HepG2 (cell line): ENCODE data around the gene IER5L. TPM values are rescaled to one million over a fixed set of nuclear protein-coding genes. Genes with fewer than 3 reads are reported as not detected.

ENCODE experiments used
- HDAC2 ChIP-seq: sonication (generic); formaldehyde crosslinking; IDR thresholded peaks from 2 replicates; pipeline ENCODE4 v1.4.0; 2020; ENCODE audit warnings: missing genetic modification reagents
- HDAC6 ChIP-seq: fragments of 200-600 bp; sonication (generic); IDR thresholded peaks from 2 replicates; pipeline ENCODE4 v1.7.0; 2017; ENCODE audit warnings: mild to moderate bottlenecking, antibody characterized with exemption, low read length, low read depth
- MXD4 ChIP-seq: IDR thresholded peaks from 2 replicates; pipeline ENCODE4 v1.6.1; 2016; ENCODE audit warnings: mild to moderate bottlenecking, missing biosample characterization, missing genetic modification reagents
- NCOR1 ChIP-seq: fragments of 200-600 bp; sonication (generic); IDR thresholded peaks from 2 replicates; pipeline ENCODE4 v1.7.0; 2017; ENCODE audit warnings: antibody characterized with exemption, low read length, borderline replicate concordance
- SMARCC2 ChIP-seq: fragments of 450-650 bp; IDR thresholded peaks from 2 replicates; pipeline ENCODE4 v1.6.1; 2017; ENCODE audit warnings: antibody characterized with exemption, mild to moderate bottlenecking
- ZNF530 ChIP-seq: sonication (generic); formaldehyde crosslinking; IDR thresholded peaks from 2 replicates; pipeline ENCODE4 v1.5.0; 2020; ENCODE audit warnings: low read depth, mild to moderate bottlenecking, missing genetic modification reagents
- ZNF713 ChIP-seq: sonication (generic); formaldehyde crosslinking; IDR thresholded peaks from 2 replicates; pipeline ENCODE4 v1.4.0; 2020; ENCODE audit warnings: mild to moderate bottlenecking, missing genetic modification reagents
- ZNF776 ChIP-seq: sonication (generic); formaldehyde crosslinking; IDR thresholded peaks from 2 replicates; pipeline ENCODE4 v1.4.0; 2020; ENCODE audit warnings: mild to moderate bottlenecking, missing genetic modification reagents
- ZNF788 ChIP-seq: sonication (generic); formaldehyde crosslinking; IDR thresholded peaks from 2 replicates; pipeline ENCODE4 v1.5.0; 2020; ENCODE audit warnings: mild to moderate bottlenecking, missing genetic modification reagents, borderline replicate concordance
- ZNF816 ChIP-seq: sonication (generic); formaldehyde crosslinking; IDR thresholded peaks from 2 replicates; pipeline ENCODE4 v1.8.0; 2022; ENCODE audit warnings: missing genetic modification reagents, mild to moderate bottlenecking, borderline replicate concordance
- polyA plus RNA-seq, 8 experiments: library from polyadenylated mRNA; depleted of rRNA in 3 of 8; stranded (reverse) in 7 of 8; unstranded in 1 of 8; fragments of >200 nt; fragmentation: Illumina TruSeq in 4 of 8; extraction: Trizol in 4 of 8; gene quantifications; 2 replicates each; pipeline versions ENCODE4 v1.2.1 to v1.2.3, GENCODE V29; 2011 to 2016; ENCODE audit warnings: low read depth in 4 of 8, missing spikeins in 1 of 8, mixed read lengths in 1 of 8; ENCODE audit not compliant: insufficient read depth in 1 of 8
- total RNA-seq, 5 experiments: library from RNA; depleted of rRNA; stranded (reverse); fragments of >200 nt; fragmentation: Illumina TruSeq; extraction: Trizol; gene quantifications; 2 replicates each; pipeline ENCODE4 v1.2.3, GENCODE V29; 2016; ENCODE audit warnings: low read depth in 1 of 5
- TF ChIP-seq, protein P1 (sequence below): sonication (generic); formaldehyde crosslinking; IDR thresholded peaks from 2 replicates; pipeline ENCODE4 v1.5.0; 2020; ENCODE audit warnings: mild to moderate bottlenecking, missing genetic modification reagents, borderline replicate concordance
- TF ChIP-seq, protein P2 (sequence below): IDR thresholded peaks from 2 replicates; pipeline ENCODE4 v1.6.1; 2016; ENCODE audit warnings: low read depth, missing genetic modification reagents, missing compliant biosample characterization
- TF ChIP-seq, protein P3 (sequence below): sonication (generic); formaldehyde crosslinking; IDR thresholded peaks from 2 replicates; pipeline ENCODE4 v1.4.0; 2020; ENCODE audit warnings: mild to moderate bottlenecking, missing genetic modification reagents
- TF ChIP-seq, protein P4 (sequence below): sonication (generic); formaldehyde crosslinking; IDR thresholded peaks from 2 replicates; pipeline ENCODE4 v1.4.0; 2020; ENCODE audit warnings: missing genetic modification reagents; ENCODE audit errors: not compliant biosample characterization
- TF ChIP-seq, protein P5 (sequence below): sonication (generic); formaldehyde crosslinking; IDR thresholded peaks from 2 replicates; pipeline ENCODE4 v1.5.1; 2020; ENCODE audit warnings: missing genetic modification reagents, mild to moderate bottlenecking, borderline replicate concordance

The IER5L gene
- total and polyA plus RNA-seq, 2 of the 13 experiments (the other 11 are each of a cell fraction or from before 2014, with no cell fraction given): 1.8 to 3.3 TPM

DNA sequence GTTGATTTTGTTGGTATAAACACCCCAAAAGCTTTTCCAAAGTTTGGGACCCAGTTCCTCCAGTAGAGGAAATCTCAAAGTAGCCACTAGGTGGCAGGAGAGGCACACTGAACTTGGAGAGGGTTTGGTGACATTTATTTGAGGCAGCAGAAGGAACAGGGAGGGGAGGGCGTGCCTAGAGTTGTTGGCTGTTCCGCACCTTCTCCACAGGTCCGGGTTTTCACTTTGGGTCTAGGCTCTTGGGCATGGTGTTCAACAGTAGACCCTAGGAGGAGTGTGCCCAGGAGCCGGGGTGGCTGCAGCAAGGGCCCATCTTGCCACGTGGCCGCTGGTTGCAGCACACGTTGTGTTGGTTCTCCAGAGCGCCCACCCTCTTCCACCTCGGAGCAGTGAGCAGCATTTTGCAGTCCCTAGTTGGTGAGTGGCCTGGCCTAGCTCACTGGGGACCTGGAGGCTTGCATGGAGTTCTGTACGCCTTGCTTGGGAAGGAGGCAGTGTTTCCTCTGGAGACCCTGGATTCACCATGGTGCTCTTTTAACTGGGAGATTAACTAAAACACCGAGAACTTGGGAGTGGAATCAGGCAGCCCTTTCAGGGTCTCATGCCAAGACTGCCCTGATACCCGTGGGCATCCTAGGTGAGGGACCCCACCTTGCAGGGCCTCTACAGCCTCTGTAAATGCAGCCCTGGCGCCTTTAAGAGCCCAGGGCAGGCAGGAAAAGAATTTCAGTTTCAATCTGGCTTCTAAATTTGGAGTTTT, 38.6 kb downstream of the IER5L start (continued):
- TF ChIP-seq, protein P1, sequence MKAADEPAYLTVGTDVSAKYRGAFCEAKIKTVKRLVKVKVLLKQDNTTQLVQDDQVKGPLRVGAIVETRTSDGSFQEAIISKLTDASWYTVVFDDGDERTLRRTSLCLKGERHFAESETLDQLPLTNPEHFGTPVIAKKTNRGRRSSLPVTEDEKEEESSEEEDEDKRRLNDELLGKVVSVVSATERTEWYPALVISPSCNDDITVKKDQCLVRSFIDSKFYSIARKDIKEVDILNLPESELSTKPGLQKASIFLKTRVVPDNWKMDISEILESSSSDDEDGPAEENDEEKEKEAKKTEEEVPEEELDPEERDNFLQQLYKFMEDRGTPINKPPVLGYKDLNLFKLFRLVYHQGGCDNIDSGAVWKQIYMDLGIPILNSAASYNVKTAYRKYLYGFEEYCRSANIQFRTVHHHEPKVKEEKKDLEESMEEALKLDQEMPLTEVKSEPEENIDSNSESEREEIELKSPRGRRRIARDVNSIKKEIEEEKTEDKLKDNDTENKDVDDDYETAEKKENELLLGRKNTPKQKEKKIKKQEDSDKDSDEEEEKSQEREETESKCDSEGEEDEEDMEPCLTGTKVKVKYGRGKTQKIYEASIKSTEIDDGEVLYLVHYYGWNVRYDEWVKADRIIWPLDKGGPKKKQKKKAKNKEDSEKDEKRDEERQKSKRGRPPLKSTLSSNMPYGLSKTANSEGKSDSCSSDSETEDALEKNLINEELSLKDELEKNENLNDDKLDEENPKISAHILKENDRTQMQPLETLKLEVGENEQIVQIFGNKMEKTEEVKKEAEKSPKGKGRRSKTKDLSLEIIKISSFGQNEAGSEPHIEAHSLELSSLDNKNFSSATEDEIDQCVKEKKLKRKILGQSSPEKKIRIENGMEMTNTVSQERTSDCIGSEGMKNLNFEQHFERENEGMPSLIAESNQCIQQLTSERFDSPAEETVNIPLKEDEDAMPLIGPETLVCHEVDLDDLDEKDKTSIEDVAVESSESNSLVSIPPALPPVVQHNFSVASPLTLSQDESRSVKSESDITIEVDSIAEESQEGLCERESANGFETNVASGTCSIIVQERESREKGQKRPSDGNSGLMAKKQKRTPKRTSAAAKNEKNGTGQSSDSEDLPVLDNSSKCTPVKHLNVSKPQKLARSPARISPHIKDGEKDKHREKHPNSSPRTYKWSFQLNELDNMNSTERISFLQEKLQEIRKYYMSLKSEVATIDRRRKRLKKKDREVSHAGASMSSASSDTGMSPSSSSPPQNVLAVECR (CRISPR knock-in tag): no peak; the same call in 1 of the 2 replicates
- TF ChIP-seq ZNF776 (CRISPR knock-in tag) (peak; percentile 55; the same call in 1 of the 2 replicates), SMARCC2 (no peak), ZNF713 (CRISPR knock-in tag) (no peak), ZNF788 (no peak), HDAC2 (CRISPR knock-in tag) (peak; percentile 10; the same call in 1 of the 2 replicates), MXD4 (CRISPR knock-in tag) (peak; percentile 78), ZNF816 (CRISPR knock-in tag) (no peak), ZNF530 (CRISPR knock-in tag) (no peak), NCOR1 (no peak), HDAC6 (no peak)
- TF ChIP-seq, protein P2, sequence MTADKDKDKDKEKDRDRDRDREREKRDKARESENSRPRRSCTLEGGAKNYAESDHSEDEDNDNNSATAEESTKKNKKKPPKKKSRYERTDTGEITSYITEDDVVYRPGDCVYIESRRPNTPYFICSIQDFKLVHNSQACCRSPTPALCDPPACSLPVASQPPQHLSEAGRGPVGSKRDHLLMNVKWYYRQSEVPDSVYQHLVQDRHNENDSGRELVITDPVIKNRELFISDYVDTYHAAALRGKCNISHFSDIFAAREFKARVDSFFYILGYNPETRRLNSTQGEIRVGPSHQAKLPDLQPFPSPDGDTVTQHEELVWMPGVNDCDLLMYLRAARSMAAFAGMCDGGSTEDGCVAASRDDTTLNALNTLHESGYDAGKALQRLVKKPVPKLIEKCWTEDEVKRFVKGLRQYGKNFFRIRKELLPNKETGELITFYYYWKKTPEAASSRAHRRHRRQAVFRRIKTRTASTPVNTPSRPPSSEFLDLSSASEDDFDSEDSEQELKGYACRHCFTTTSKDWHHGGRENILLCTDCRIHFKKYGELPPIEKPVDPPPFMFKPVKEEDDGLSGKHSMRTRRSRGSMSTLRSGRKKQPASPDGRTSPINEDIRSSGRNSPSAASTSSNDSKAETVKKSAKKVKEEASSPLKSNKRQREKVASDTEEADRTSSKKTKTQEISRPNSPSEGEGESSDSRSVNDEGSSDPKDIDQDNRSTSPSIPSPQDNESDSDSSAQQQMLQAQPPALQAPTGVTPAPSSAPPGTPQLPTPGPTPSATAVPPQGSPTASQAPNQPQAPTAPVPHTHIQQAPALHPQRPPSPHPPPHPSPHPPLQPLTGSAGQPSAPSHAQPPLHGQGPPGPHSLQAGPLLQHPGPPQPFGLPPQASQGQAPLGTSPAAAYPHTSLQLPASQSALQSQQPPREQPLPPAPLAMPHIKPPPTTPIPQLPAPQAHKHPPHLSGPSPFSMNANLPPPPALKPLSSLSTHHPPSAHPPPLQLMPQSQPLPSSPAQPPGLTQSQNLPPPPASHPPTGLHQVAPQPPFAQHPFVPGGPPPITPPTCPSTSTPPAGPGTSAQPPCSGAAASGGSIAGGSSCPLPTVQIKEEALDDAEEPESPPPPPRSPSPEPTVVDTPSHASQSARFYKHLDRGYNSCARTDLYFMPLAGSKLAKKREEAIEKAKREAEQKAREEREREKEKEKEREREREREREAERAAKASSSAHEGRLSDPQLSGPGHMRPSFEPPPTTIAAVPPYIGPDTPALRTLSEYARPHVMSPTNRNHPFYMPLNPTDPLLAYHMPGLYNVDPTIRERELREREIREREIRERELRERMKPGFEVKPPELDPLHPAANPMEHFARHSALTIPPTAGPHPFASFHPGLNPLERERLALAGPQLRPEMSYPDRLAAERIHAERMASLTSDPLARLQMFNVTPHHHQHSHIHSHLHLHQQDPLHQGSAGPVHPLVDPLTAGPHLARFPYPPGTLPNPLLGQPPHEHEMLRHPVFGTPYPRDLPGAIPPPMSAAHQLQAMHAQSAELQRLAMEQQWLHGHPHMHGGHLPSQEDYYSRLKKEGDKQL: 0 out of 2 replicates have a peak, but pooled peaks have one; percentile 8
- TF ChIP-seq, protein P3, sequence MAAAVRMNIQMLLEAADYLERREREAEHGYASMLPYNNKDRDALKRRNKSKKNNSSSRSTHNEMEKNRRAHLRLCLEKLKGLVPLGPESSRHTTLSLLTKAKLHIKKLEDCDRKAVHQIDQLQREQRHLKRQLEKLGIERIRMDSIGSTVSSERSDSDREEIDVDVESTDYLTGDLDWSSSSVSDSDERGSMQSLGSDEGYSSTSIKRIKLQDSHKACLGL (CRISPR knock-in tag): peak; percentile 64; the same call in 1 of the 2 replicates
- TF ChIP-seq, protein P4, sequence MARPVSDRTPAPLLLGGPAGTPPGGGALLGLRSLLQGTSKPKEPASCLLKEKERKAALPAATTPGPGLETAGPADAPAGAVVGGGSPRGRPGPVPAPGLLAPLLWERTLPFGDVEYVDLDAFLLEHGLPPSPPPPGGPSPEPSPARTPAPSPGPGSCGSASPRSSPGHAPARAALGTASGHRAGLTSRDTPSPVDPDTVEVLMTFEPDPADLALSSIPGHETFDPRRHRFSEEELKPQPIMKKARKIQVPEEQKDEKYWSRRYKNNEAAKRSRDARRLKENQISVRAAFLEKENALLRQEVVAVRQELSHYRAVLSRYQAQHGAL (CRISPR knock-in tag): no peak
- TF ChIP-seq, protein P5, sequence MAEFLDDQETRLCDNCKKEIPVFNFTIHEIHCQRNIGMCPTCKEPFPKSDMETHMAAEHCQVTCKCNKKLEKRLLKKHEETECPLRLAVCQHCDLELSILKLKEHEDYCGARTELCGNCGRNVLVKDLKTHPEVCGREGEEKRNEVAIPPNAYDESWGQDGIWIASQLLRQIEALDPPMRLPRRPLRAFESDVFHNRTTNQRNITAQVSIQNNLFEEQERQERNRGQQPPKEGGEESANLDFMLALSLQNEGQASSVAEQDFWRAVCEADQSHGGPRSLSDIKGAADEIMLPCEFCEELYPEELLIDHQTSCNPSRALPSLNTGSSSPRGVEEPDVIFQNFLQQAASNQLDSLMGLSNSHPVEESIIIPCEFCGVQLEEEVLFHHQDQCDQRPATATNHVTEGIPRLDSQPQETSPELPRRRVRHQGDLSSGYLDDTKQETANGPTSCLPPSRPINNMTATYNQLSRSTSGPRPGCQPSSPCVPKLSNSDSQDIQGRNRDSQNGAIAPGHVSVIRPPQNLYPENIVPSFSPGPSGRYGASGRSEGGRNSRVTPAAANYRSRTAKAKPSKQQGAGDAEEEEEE (CRISPR knock-in tag): peak; percentile 32; the same call in 1 of the 2 replicates
